Heart left ventricle (tissue), 16 donors: ENCODE measurements around the gene C12orf42. TPM values are rescaled to one million over a fixed set of nuclear protein-coding genes. Genes with fewer than 3 reads are reported as not detected.

Source experiments
- ATAC-seq, 4 donors: fragments of 200-7000 bp; cut with Tn5 transposase; one replicate each; pipeline ENCODE4 v1.9.1; 2020 to 2022; ENCODE audit warnings: moderate library complexity in 4 of 4, mild to moderate bottlenecking in 3 of 4, moderate number of reproducible peaks in 1 of 4
- DNase-seq, 5 donors: peaks; one replicate each; pipeline ENCODE4 v3.0.0-alpha.2; 2020
- H3K27ac ChIP-seq, 12 donors: fragments of 200-600 bp; sonication (generic) in 4 of 12; one replicate each; pipeline versions ENCODE4 v1.5.0 to v1.8.0; 2016 to 2022; ENCODE audit warnings: mild to moderate bottlenecking in 2 of 12
- H3K27me3 ChIP-seq, 9 donors: fragments of 200-600 bp; sonication (generic) in 2 of 9; one replicate each; pipeline versions ENCODE4 v1.5.1 to v1.8.0; 2016 to 2022; ENCODE audit warnings: mild to moderate bottlenecking in 3 of 9
- H3K36me3 ChIP-seq, 9 donors: fragments of 200-600 bp; sonication (generic) in 2 of 9; one replicate each; pipeline versions ENCODE4 v1.5.0 to v1.8.0; 2018 to 2022; ENCODE audit warnings: mild to moderate bottlenecking in 2 of 9
- H3K4me1 ChIP-seq, 12 donors: fragments of 200-600 bp; sonication (generic) in 4 of 12; one replicate each; pipeline versions ENCODE4 v1.5.0 to v1.8.0; 2016 to 2022; ENCODE audit warnings: mild to moderate bottlenecking in 3 of 12
- H3K4me3 ChIP-seq, 12 donors: fragments of 200-600 bp; sonication (generic) in 4 of 12; one replicate each; pipeline versions ENCODE4 v1.5.0 to v1.8.0; 2017 to 2022; ENCODE audit warnings: mild to moderate bottlenecking in 9 of 12, moderate library complexity in 4 of 12
- H3K9me3 ChIP-seq, 12 donors: fragments of 200-600 bp; sonication (generic) in 4 of 12; one replicate each; pipeline versions ENCODE4 v1.5.0 to v1.8.0; 2016 to 2022; ENCODE audit warnings: mild to moderate bottlenecking in 1 of 12
- POLR2A ChIP-seq, 2 donors: fragments of 450-650 bp; IDR thresholded peaks; one replicate each; pipeline ENCODE4 v1.6.1; 2017; ENCODE audit warnings: antibody characterized with exemption in 2 of 2, mild to moderate bottlenecking in 2 of 2, moderate library complexity in 2 of 2
- WGBS, 4 donors: extraction: QIAGEN DNeasy Blood & Tissue Kit in 2 of 4; methylation state at CpG; one replicate each; pipeline versions ENCODE4 v1.1.5 to v1.1.7; 2013 to 2018; 5-methylcytosine and 5-hydroxymethylcytosine counted together
- intact Hi-C, 10 donors: fragments of 100-400 bp; cut with DNase I; formaldehyde crosslinking; loops; one replicate each; pipeline versions ENCODE4 v1.11.1 to v1.14.2; 2022
- polyA plus RNA-seq, 2 donors: library from polyadenylated mRNA; stranded (reverse); fragments of 200-250 nt; gene quantifications; one replicate each; pipeline ENCODE4 v1.2.3, GENCODE V29; 2013
- total RNA-seq, 9 donors: library from RNA; depleted of rRNA in 2 of 9; stranded (reverse); fragments of >200 nt in 2 of 9; fragmentation: NEBNext Ultra II Directional in 3 of 9; extraction: Animal tissue kit (Norgen Biotek cat#: 25700) in 3 of 9; gene quantifications; one replicate each; pipeline versions ENCODE4 v1.1.0 to v1.2.4, GENCODE V29; 2016 to 2023
- TF ChIP-seq, protein P1 (sequence below), 12 donors: fragments of 200-600 bp; sonication (generic) in 4 of 12; IDR thresholded peaks; one replicate each; pipeline versions ENCODE4 v1.5.0 to v1.8.0; 2018 to 2022; ENCODE audit warnings: antibody characterized with exemption in 12 of 12, mild to moderate bottlenecking in 5 of 12
- donor health status: ischemic (EF 13 %, LVEDD 7.1; RV severe dilation, severe dysfunction).
- donor health status: healthy with polysubstance abuse.
- donor health status: DM: no; HTN: yes; CAD: no.
- donor health status: DM: no; HTN: no; CAD: no.
- donor health status: ischemic (EF 25% LVEDD 6.9; RV normal size, moderate dysfunction).
- donor health status: ischemic (EF 25% LVEDD 5.7; RV mildly dilated, moderate dysfunction).
- donor health status: healthy.
- donor health status: DM: yes; HTN: yes; CAD: no.
- donor health status: ischemic (EF 35%, LVEDD 5.7; RV mildly dilated, moderate dysfunction).
- donor health status: nonischemic (EF 11% LVEDD 7.7; RV severe dilation, severe dysfunction).
- donor health status: DM: yes; HTN: yes; CAD: no.
- donor health status: PGD.
- donor health status: ischemic (EF 29% LVEDD 5.4; RV normal size, mild dysfunction).
- donor health status: nonischemic (EF 23%, LVEDD 6.1; RV moderate dilation, normal function).

The C12orf42 gene
- total and polyA plus RNA-seq, 11 donors: not detected

GRCh38 chr12:103515341-103515740, 19.6 kb upstream of the C12orf42 start:
- no peak for TF ChIP-seq POLR2A (IDR thresholded peaks at IDR 0.05)
- TF ChIP-seq, protein P1, sequence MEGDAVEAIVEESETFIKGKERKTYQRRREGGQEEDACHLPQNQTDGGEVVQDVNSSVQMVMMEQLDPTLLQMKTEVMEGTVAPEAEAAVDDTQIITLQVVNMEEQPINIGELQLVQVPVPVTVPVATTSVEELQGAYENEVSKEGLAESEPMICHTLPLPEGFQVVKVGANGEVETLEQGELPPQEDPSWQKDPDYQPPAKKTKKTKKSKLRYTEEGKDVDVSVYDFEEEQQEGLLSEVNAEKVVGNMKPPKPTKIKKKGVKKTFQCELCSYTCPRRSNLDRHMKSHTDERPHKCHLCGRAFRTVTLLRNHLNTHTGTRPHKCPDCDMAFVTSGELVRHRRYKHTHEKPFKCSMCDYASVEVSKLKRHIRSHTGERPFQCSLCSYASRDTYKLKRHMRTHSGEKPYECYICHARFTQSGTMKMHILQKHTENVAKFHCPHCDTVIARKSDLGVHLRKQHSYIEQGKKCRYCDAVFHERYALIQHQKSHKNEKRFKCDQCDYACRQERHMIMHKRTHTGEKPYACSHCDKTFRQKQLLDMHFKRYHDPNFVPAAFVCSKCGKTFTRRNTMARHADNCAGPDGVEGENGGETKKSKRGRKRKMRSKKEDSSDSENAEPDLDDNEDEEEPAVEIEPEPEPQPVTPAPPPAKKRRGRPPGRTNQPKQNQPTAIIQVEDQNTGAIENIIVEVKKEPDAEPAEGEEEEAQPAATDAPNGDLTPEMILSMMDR (IDR thresholded peaks at IDR 0.05): no peak
- H3K9me3 ChIP-seq: no peaks in the 10 kb centered on the region
- no peak for ATAC-seq
- H3K27ac ChIP-seq: no peak overlapping the region
- H3K4me1 ChIP-seq: no peaks in the 10 kb centered on the region
- intact Hi-C loops: no loop called here
- no peaks in the 10 kb centered on the region for H3K27me3 ChIP-seq
- H3K4me3 ChIP-seq: no peak overlapping the region
- H3K36me3 ChIP-seq: no peaks in the 10 kb centered on the region
- no peak for DNase-seq

DNA sequence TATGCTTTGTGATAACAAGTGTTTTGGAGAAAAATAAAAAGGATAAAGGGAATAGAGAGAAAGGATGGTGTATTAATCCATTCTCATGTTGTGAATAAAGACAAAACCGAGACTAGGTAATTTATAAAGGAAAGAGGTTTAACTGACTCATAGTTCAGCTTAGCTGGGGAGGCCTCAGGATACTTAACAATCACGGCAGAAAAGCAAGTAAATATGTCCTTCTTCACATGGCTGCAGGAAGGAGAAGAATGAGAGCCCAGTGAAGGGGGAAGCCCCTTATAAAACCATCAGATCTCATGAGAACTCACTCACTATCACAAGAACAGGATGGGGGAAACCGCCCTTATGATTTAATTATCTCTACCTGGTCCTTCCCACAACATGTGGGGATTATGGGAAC, 18.1 kb upstream of the C12orf42 start:
- H3K27me3 ChIP-seq: no peaks in the 10 kb centered on the region
- H3K4me3 ChIP-seq: no peak overlapping the region
- 63 to 76% (median 69%) methylated on average over 3 of the region's 3 CpGs for WGBS, 4 donors
- TF ChIP-seq POLR2A (IDR thresholded peaks at IDR 0.05): no peak
- TF ChIP-seq, protein P1 (IDR thresholded peaks at IDR 0.05): no peak
- H3K27ac ChIP-seq: no peak overlapping the region
- H3K36me3 ChIP-seq: no peaks in the 10 kb centered on the region
- intact Hi-C loops: no loop called here
- no peaks in the 10 kb centered on the region for H3K4me1 ChIP-seq
- no peak for DNase-seq
- no peaks in the 10 kb centered on the region for H3K9me3 ChIP-seq
- no peak for ATAC-seq

GRCh38 chr12:103505371-103506236, 9.8 kb upstream of the C12orf42 start:
- no peak for ATAC-seq

GRCh38 chr12:103504606-103505005, 8.8 kb upstream of the C12orf42 start:
- Histone ChIP-seq H3K27me3 (peaks cover 0 to 11% (median 0%) of the 10 kb centered on the region in 9 donors), H3K27ac (no peak overlapping the region), H3K4me3 (no peak overlapping the region), H3K36me3 (no peaks in the 10 kb centered on the region), H3K9me3 (no peaks in the 10 kb centered on the region), H3K4me1 (no peaks in the 10 kb centered on the region)
- TF ChIP-seq, protein P1 (IDR thresholded peaks at IDR 0.05): no peak
- no peak for TF ChIP-seq POLR2A (IDR thresholded peaks at IDR 0.05)
- 84 to 94% (median 88%) methylated on average over 7 of the region's 7 CpGs for WGBS, 4 donors
- DNase-seq: no peak
- intact Hi-C loops: no loop called here
- no peak for ATAC-seq

More at GRCh38 chr12:103505371-103506236, 9.8 kb upstream of the C12orf42 start:
- no peaks in the 10 kb centered on the region for H3K4me1 ChIP-seq
- TF ChIP-seq POLR2A (IDR thresholded peaks at IDR 0.05): no peak
- TF ChIP-seq, protein P1 (IDR thresholded peaks at IDR 0.05): no peak
- intact Hi-C loops: no loop called here
- no peak for DNase-seq
- H3K9me3 ChIP-seq: no peaks in the 10 kb centered on the region
- peaks cover 0 to 11% (median 0%) of the 10 kb centered on the region in 9 donors for H3K27me3 ChIP-seq
- no peak overlapping the region for H3K27ac ChIP-seq
- WGBS, 4 donors: 78 to 84% (median 83%) methylated on average over 9 of the region's 9 CpGs
- H3K4me3 ChIP-seq: no peak overlapping the region
- no peaks in the 10 kb centered on the region for H3K36me3 ChIP-seq
